ENCODE results near the gene RFX4. TPM values are rescaled to one million over a fixed set of nuclear protein-coding genes. Genes with fewer than 3 reads are reported as not detected.

Gene RFX4
- total RNA-seq, 4 donors from 2014 or later, result not detected

DNA sequence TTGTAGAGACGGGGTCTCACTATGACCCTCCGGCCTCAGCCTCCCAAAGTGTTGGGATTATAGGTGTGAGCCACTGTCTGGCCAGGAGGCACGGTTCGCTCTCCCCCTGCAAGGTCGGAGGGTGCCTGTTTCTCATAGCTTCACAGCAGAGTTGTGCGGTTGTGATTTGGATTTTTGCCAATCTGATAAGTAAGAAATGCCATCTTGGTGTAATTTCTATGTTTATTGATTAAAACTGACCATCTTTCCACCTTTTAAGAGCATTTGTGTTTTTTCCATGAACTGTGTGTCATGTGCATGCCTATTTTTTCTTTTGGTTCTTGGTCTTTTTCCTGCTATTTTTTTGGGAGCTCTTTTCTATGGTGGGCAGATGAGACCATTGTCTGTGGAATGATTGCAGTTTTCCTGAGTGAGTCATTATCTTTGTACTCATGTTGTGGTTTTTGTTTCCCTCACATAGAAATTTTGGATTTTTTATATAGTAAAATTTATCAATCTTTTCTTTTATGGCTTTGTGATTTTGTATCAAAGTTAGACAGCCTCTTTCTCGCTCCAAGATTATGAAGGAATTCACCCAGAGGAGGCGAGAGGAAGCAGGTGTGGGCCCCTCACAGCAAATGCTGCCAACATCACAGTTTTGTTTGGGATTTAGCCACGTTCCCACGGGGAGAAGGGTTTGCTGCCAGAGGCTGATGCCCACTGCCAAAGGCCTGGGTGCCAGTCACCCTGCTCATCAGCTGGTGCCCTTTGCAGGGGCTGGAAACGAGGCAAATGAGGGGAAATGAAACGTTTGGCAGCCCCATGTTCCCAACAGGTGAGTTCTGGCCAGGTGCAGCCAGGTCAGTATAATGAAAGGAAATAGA, 47.2 kb downstream of the RFX4 start:
- H3K4me1 ChIP-seq, result no peaks in the 10 kb centered on the region
- intact Hi-C loops (cut with DNase I; ENCODE audit: low total_unique reads) (loop anchor here (10.0 kb wide), 1 partner anchor 45 kb away; the partner anchor contains the start of gene RFX4), in situ Hi-C loops (cut with MboI; ENCODE audit: low pct_ligation_motif_present in 1 of 4, low pct_unique_long_range_greater_than_20kb in 1 of 4, low sequenced_read_pairs in 3 of 4) (no loop called here)
- peaks cover 3% of the 10 kb centered on the region for H3K27me3 ChIP-seq
- WGBS, 2 donors (ENCODE audit: low coverage in 1 of 2), result 58 to 66% methylated on average over 4 to 12 of the region's 12 CpGs
- H3K4me3 ChIP-seq, result no peak overlapping the region
- TF ChIP-seq POLR2AphosphoS5 (IDR thresholded peaks at IDR 0.05) (no peak), EP300 (IDR thresholded peaks at IDR 0.05; ENCODE audit: low read depth) (no peak), POLR2A (IDR thresholded peaks at IDR 0.05) (no peak)
- TF ChIP-seq, protein P1, sequence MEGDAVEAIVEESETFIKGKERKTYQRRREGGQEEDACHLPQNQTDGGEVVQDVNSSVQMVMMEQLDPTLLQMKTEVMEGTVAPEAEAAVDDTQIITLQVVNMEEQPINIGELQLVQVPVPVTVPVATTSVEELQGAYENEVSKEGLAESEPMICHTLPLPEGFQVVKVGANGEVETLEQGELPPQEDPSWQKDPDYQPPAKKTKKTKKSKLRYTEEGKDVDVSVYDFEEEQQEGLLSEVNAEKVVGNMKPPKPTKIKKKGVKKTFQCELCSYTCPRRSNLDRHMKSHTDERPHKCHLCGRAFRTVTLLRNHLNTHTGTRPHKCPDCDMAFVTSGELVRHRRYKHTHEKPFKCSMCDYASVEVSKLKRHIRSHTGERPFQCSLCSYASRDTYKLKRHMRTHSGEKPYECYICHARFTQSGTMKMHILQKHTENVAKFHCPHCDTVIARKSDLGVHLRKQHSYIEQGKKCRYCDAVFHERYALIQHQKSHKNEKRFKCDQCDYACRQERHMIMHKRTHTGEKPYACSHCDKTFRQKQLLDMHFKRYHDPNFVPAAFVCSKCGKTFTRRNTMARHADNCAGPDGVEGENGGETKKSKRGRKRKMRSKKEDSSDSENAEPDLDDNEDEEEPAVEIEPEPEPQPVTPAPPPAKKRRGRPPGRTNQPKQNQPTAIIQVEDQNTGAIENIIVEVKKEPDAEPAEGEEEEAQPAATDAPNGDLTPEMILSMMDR (IDR thresholded peaks at IDR 0.05), result no peak
- no peak for DNase-seq
- no peak overlapping the region for H3K27ac ChIP-seq
- H3K9me3 ChIP-seq, result no peaks in the 10 kb centered on the region
- no peaks in the 10 kb centered on the region for H3K36me3 ChIP-seq

DNA sequence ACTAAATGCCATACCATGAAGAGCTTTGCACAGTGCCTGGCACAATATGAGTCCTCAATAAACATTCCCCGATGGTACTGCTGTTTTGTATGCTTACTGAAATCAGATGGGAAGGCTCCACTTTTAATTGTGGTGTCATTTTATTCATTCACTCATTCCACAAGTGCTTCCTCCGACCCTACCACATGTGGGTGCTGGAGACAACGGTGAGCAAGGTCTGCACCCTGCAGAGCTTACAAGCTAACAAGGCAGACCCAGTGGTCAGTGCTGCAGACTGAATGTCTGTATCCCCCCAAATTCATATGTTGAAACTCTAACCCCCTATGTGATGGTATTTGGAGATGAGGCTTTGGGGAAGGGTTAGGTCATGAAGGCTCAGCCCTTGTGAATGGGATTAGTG, 48.3 kb downstream of the RFX4 start:
- TF ChIP-seq EP300 (IDR thresholded peaks at IDR 0.05; ENCODE audit: low read depth), result no peak
- peaks cover 4% of the 10 kb centered on the region for H3K27me3 ChIP-seq
- no peaks in the 10 kb centered on the region for H3K9me3 ChIP-seq
- H3K4me1 ChIP-seq, result no peaks in the 10 kb centered on the region
- intact Hi-C loops (cut with DNase I; ENCODE audit: low total_unique reads) (loop anchor here (10.0 kb wide), 1 partner anchor 46 kb away; the partner anchor contains the start of gene RFX4), in situ Hi-C loops (cut with MboI; ENCODE audit: low pct_ligation_motif_present in 1 of 4, low pct_unique_long_range_greater_than_20kb in 1 of 4, low sequenced_read_pairs in 3 of 4) (no loop called here)
- H3K27ac ChIP-seq, result no peak overlapping the region
- WGBS, 2 donors (ENCODE audit: low coverage in 1 of 2), result 73 to 80% methylated on average over 1 to 3 of the region's 3 CpGs
- DNase-seq, result no peak
- H3K4me3 ChIP-seq, result no peak overlapping the region
- no peaks in the 10 kb centered on the region for H3K36me3 ChIP-seq

DNA sequence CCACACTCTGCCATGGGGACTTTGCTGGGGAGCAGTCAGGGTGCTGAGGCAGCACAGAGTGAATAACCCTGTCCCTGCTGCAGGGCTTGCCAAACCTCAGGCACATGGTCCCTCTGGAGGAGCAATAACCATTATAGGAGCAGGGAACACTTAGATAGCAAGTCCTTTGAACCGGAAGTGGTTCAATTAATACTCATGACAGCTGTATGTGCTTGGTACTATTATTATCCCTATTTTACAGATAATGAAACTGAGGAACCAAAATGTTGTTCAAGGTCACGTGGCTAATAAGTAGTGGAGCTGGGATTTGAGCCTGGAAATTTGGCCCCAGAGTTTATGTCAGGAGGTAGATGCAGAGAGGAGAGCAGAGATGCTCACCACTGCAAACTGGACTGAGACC, 49.0 kb downstream of the RFX4 start:
- DNase-seq, result no peak
- TF ChIP-seq POLR2AphosphoS5 (IDR thresholded peaks at IDR 0.05), result no peak
- no peak for TF ChIP-seq EP300 (IDR thresholded peaks at IDR 0.05; ENCODE audit: low read depth)
- TF ChIP-seq POLR2A (IDR thresholded peaks at IDR 0.05), result no peak
- TF ChIP-seq, protein P1 (IDR thresholded peaks at IDR 0.05), result no peak
- intact Hi-C loops (cut with DNase I; ENCODE audit: low total_unique reads) (loop anchor here (10.0 kb wide), 1 partner anchor 47 kb away; the partner anchor contains the start of gene RFX4), in situ Hi-C loops (cut with MboI; ENCODE audit: low pct_ligation_motif_present in 1 of 4, low pct_unique_long_range_greater_than_20kb in 1 of 4, low sequenced_read_pairs in 3 of 4) (no loop called here)
- H3K4me1 ChIP-seq, result no peaks in the 10 kb centered on the region
- peaks cover 4% of the 10 kb centered on the region for H3K27me3 ChIP-seq
- 51% methylated on average over 2 of the region's 2 CpGs; no CpG with 5 or more reads in 1 of the 2 donors for WGBS, 2 donors (ENCODE audit: low coverage in 1 of 2)
- H3K36me3 ChIP-seq, result no peaks in the 10 kb centered on the region
- H3K4me3 ChIP-seq, result no peak overlapping the region
- H3K9me3 ChIP-seq, result no peaks in the 10 kb centered on the region
- H3K27ac ChIP-seq, result no peak overlapping the region

DNA sequence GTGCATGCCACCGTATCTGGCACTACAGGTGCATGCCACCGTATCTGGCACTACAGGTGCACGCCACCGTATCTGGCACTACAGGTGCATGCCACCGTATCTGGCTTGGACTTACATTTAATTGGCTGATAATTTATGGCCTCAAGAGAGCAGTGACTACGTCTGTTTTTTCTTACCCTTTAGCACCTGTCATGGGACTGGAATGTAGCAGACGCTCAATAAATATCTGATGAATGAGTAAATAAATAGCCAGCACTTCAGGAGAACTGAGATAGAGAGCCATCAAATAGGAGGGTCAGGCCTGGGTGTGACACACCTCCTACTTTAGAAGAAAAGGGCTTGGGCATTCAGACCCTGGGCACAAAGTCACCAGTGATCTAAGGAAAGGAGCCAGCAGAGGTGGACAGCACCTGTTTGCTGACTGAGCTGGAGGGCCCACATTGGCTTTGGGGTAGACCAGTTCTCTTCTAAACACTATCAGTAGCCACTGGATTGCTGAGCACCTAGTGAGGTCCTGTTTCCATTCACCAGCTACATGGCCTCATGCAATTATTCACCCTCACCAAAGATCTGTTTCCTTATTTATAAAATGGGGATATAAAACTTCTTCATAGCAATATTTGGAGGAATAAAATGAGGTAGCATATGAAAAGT, 50.1 kb downstream of the RFX4 start:
- Histone ChIP-seq H3K4me1 (no peaks in the 10 kb centered on the region), H3K9me3 (no peaks in the 10 kb centered on the region), H3K36me3 (no peaks in the 10 kb centered on the region), H3K27ac (no peak overlapping the region), H3K4me3 (no peak overlapping the region), H3K27me3 (peaks cover 4% of the 10 kb centered on the region)
- in situ Hi-C loops (cut with MboI; ENCODE audit: low pct_ligation_motif_present in 1 of 4, low pct_unique_long_range_greater_than_20kb in 1 of 4, low sequenced_read_pairs in 3 of 4) (no loop called here), intact Hi-C loops (cut with DNase I; ENCODE audit: low total_unique reads) (loop anchor here (10.0 kb wide), 1 partner anchor 48 kb away; the partner anchor contains the start of gene RFX4)
- no peak for TF ChIP-seq POLR2AphosphoS5 (IDR thresholded peaks at IDR 0.05)
- no peak for TF ChIP-seq POLR2A (IDR thresholded peaks at IDR 0.05)
- WGBS, 2 donors (ENCODE audit: low coverage in 1 of 2), result 57 to 78% methylated on average over 5 to 7 of the region's 7 CpGs
- DNase-seq, result no peak

DNA sequence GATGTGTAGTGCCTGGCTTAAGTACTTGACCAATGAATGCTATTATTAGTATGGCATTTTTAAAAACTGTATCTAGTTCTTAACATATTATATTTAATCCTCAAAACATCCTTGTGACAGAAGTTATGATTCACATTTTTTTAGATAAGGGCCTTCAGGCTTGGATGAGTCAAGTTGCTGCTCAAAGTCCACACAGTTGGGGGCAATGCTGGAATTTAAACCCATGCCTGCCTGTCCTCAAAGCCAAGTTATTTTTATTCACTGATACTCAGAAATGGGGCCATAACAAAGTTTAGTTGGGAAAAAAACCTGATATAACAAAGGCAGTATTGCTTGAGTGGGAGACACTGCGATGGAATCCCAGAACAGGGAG, 50.6 kb downstream of the RFX4 start:
- Histone ChIP-seq H3K36me3 (no peaks in the 10 kb centered on the region), H3K4me1 (no peaks in the 10 kb centered on the region), H3K9me3 (no peaks in the 10 kb centered on the region), H3K27ac (no peak overlapping the region), H3K4me3 (no peak overlapping the region), H3K27me3 (peaks cover 4% of the 10 kb centered on the region)
- no peak for DNase-seq
- 88% methylated on average over 1 of the region's 1 CpG; no CpG with 5 or more reads in 1 of the 2 donors for whole genome bisulfite sequencing, 2 donors (ENCODE audit: low coverage in 1 of 2)
- TF ChIP-seq POLR2A (IDR thresholded peaks at IDR 0.05) (no peak), POLR2AphosphoS5 (IDR thresholded peaks at IDR 0.05) (no peak), EP300 (IDR thresholded peaks at IDR 0.05; ENCODE audit: low read depth) (no peak)
- TF ChIP-seq, protein P1 (IDR thresholded peaks at IDR 0.05), result no peak
- in situ Hi-C loops (cut with MboI; ENCODE audit: low pct_ligation_motif_present in 1 of 4, low pct_unique_long_range_greater_than_20kb in 1 of 4, low sequenced_read_pairs in 3 of 4) (no loop called here), intact Hi-C loops (cut with DNase I; ENCODE audit: low total_unique reads) (loop anchor here (10.0 kb wide), 1 partner anchor 49 kb away; the partner anchor contains the start of gene RFX4)
